ENCODE measurements around the gene CACNA2D3. TPM values are rescaled to one million over a fixed set of nuclear protein-coding genes. Genes with fewer than 3 reads are reported as not detected.

Gene CACNA2D3
- total RNA-seq, 1 donor from 2014 or later: 35.5 TPM

GRCh38 chr3:54374214-54374852, 252.0 kb downstream of the CACNA2D3 start:
- ATAC-seq (ENCODE audit: poor library complexity) (peak; percentile 37), DNase-seq (no peak)
- intact Hi-C loops (cut with DNase I): loop anchor here (5.0 kb wide), 1 partner anchor 227 kb away; no protein-coding TSS in a partner anchor

DNA sequence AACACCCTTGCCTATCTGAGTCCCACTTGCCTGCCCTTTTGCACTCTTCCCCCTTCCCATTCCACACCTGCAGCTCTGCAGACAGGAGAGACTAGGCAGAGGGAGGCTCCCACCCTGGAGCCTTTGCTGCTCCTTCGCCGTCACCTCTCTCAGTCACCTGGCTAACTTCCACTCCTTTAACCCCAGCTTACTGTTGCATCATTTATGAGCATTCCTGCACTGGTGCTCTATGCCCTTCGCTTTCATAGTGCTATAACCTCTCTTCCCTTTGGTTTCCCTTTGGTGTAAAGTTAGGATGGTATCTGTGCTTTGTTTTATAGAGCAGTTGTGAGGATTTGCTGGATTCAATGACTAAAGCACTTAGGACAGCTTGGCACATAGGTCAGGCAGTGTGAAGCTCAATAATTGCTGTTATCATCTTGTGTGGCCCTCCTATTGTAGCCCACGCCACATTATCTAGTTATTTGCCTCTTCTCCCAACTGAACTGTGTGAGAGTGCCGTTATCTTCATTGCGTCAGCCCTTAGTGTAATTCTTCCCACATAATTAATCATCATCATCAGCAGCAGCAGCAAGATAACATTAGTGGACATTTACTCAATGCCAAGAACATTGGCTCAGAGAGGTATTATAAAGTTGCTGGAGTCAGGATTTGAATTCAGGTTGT, 253.9 kb downstream of the CACNA2D3 start:
- DNase-seq: no peak
- ATAC-seq (ENCODE audit: poor library complexity): peak; percentile 65

GRCh38 chr3:54376939-54377578, 254.7 kb downstream of the CACNA2D3 start:
- intact Hi-C loops (cut with DNase I): no loop called here
- ATAC-seq (ENCODE audit: poor library complexity) (peak; percentile 65), DNase-seq (no peak)

More for the DNA sequence above, 253.9 kb downstream of the CACNA2D3 start:
- intact Hi-C loops (cut with DNase I): no loop called here

- no peak for DNase-seq
- no peak for ATAC-seq (ENCODE audit: poor library complexity)
- intact Hi-C loops (cut with DNase I): no loop called here
Measured at GRCh38 chr3:54378184-54378583, 255.8 kb downstream of the CACNA2D3 start.

GRCh38 chr3:54384279-54384678, 261.9 kb downstream of the CACNA2D3 start:
- intact Hi-C loops (cut with DNase I): no loop called here
- DNase-seq (no peak), ATAC-seq (ENCODE audit: poor library complexity) (no peak)

- ATAC-seq (ENCODE audit: poor library complexity) (no peak), DNase-seq (no peak)
- intact Hi-C loops (cut with DNase I): no loop called here
Measured at GRCh38 chr3:54390582-54390981, 268.2 kb downstream of the CACNA2D3 start.

- intact Hi-C loops (cut with DNase I): no loop called here
- DNase-seq: no peak
- no peak for ATAC-seq (ENCODE audit: poor library complexity)
Measured at GRCh38 chr3:54393150-54393549, 270.8 kb downstream of the CACNA2D3 start.

DNA sequence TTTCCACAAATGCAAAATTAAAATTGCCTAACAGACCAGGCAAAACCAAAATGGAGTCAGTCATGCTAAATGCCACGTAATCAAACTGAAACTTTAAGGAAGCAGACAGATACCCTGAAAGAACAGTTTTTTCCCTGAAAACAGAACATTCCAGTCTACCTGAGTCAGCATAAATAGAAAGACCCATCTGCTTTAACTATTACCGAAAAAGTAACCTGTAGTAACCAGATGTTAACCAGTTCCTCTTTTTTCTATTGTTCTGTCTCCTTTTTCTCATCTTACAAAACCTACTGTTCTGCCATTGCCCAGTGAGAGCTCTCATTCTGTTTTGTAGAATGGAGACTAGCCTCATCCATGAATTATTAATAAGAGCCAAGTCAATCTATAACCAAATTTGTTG, 286.0 kb downstream of the CACNA2D3 start:
- DNase-seq (no peak), ATAC-seq (ENCODE audit: poor library complexity) (no peak)
- intact Hi-C loops (cut with DNase I): no loop called here

- intact Hi-C loops (cut with DNase I): loop anchor here (10.0 kb wide), 1 partner anchor 753 kb away; no protein-coding TSS in a partner anchor
- DNase-seq (no peak), ATAC-seq (ENCODE audit: poor library complexity) (no peak)
Measured at GRCh38 chr3:54421943-54422342, 299.6 kb downstream of the CACNA2D3 start.

- ATAC-seq (ENCODE audit: poor library complexity) (no peak), DNase-seq (no peak)
- intact Hi-C loops (cut with DNase I): loop anchor here (10.0 kb wide), 1 partner anchor 751 kb away; no protein-coding TSS in a partner anchor
Measured at GRCh38 chr3:54424292-54424691, 301.9 kb downstream of the CACNA2D3 start.

- intact Hi-C loops (cut with DNase I): loop anchor here (10.0 kb wide), 1 partner anchor 748 kb away; no protein-coding TSS in a partner anchor
- no peak for ATAC-seq (ENCODE audit: poor library complexity)
- DNase-seq: no peak
Measured at GRCh38 chr3:54426381-54426780, 304.0 kb downstream of the CACNA2D3 start.

DNA sequence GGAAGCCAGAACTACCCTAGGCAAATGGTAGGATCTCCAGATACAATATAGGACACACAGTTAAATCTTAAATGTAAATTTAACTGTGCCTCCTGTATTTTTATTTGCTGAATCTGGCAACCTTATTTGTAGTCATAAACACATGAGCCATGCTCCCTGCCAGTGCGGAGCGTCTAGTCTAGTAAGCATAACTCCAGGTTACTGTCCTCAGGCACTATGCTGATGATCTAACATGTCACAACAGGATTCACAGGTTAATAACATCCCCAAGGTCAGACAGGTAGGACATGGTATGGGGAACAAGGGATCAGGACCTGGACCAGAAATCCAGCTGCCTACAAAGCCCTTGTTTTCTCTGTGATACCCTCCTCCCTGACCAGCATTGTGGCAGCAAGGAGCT, 305.1 kb downstream of the CACNA2D3 start:
- no peak for ATAC-seq (ENCODE audit: poor library complexity)
- intact Hi-C loops (cut with DNase I): loop anchor here (10.0 kb wide), 1 partner anchor 747 kb away; no protein-coding TSS in a partner anchor

GRCh38 chr3:54427941-54428871, 305.9 kb downstream of the CACNA2D3 start:
- DNase-seq: no peak
- intact Hi-C loops (cut with DNase I): loop anchor here (10.0 kb wide), 1 partner anchor 747 kb away; no protein-coding TSS in a partner anchor
- peak; percentile 82 for ATAC-seq (ENCODE audit: poor library complexity)

More for the DNA sequence above, 305.1 kb downstream of the CACNA2D3 start:
- no peak for DNase-seq

GRCh38 chr3:54432975-54433374, 310.6 kb downstream of the CACNA2D3 start:
- ATAC-seq (ENCODE audit: poor library complexity) (no peak), DNase-seq (no peak)
- intact Hi-C loops (cut with DNase I): no loop called here

GRCh38 chr3:54433846-54434245, 311.5 kb downstream of the CACNA2D3 start:
- intact Hi-C loops (cut with DNase I): no loop called here
- DNase-seq: no peak
- no peak for ATAC-seq (ENCODE audit: poor library complexity)

DNA sequence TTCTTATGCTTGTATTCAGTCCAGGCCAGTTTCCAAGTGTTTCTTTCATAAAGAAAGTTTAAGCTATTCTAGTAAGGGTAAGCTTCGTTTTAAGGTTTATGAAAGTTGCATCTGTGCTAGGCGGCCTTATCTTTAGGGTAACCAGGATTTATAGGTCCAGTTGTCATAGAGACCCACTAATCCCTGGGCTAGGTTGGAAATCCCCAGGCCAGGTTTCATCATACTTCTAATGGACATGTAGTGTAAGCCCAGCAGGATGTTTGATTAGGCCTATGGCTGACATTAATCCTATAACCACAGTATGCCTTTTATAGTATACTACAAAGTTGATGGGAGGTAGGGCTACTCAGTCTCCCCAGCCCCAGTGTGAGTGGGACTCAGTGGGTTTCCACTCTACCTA, 312.4 kb downstream of the CACNA2D3 start:
- DNase-seq (no peak), ATAC-seq (ENCODE audit: poor library complexity) (no peak)
- intact Hi-C loops (cut with DNase I): no loop called here

- no peak for ATAC-seq (ENCODE audit: poor library complexity)
- intact Hi-C loops (cut with DNase I): no loop called here
- no peak for DNase-seq
Measured at GRCh38 chr3:54437271-54437670, 314.9 kb downstream of the CACNA2D3 start.

GRCh38 chr3:54443561-54444161, 321.3 kb downstream of the CACNA2D3 start:
- no peak for DNase-seq

More at GRCh38 chr3:54443561-54444161, 321.3 kb downstream of the CACNA2D3 start:
- intact Hi-C loops (cut with DNase I): loop anchor here (10.0 kb wide), 2 partner anchors 61 to 401 kb away; no protein-coding TSS in a partner anchor
- ATAC-seq (ENCODE audit: poor library complexity): peak; percentile 61
